GM19467 (cell line): Measurements from ENCODE around the gene ADGRD1.

Experiments
- ATAC-seq: cut with Tn5 transposase; IDR thresholded peaks from one replicate; pipeline ENCODE4 v1.9.1; 2021; ENCODE audit warnings: mild to moderate bottlenecking, moderate library complexity; ENCODE audit not compliant: unreplicated experiment

The ADGRD1 gene

DNA sequence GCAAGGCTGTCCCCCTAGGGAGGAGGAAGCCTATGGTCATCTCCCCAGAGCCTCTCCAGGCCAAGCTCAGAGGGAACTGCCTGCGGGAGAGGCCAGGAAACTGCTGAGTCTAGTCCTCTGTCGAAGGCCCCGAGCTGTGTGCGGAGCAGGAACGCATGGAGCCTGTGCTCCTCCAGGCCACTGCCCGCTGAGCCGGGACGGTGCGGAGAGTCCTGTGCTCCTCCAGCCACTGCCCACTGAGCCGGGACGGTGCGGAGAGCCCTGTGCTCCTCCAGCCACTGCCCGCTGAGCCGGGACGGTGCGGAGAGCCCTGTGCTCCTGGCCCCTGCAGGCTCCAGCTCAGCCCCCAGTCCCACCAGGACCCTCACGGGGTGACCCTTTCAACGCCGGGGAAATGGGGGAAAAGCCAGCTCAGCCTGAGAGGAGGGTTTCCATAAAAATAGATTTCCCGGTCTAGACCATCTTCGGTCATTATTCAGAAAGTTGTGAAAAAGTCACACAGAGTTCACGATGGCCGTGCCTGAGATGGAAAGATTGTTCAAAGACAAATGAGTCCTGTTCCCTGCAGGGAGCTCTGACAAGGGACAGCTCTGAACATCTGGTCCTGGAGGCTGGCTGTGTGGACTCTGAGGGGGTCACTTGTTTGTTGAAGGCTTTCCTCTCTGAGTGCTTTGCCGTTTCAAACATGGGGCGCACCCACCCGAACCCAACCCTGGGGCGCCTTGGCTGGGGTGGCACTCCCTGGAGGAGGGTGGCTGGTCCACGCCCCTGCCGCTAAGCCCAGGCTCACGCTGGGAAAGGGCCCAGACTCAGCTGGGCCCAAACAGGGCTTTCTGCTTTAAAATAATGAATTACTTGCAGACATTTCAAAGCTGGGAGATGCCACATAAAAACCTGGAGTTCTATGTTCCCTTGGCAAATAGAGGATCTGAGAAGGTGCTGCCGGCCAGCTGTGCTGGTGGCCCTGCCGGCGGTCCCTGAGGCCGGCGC is 85.5 kb downstream of the ADGRD1 start:
- ATAC-seq: no peak

DNA sequence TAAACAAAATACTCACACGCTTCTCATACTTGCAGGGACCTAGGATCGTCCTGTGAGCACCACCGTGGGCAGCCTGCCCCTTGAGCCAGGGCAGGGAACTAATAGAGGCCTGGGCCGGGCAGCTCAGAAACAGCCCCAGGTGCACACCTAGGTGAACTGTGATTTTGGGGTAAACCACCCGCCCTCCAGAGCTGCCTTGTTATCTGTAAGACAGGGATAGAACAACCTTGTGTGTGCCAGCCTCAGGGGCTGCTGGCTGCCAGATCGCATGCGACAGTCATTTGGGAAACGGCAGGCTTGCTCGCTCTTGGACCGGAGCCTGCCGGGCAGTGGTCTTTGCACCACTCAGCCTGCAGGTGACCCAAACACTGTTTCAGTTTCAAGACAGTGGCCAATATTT is 86.8 kb downstream of the ADGRD1 start:
- ATAC-seq: no peak

DNA sequence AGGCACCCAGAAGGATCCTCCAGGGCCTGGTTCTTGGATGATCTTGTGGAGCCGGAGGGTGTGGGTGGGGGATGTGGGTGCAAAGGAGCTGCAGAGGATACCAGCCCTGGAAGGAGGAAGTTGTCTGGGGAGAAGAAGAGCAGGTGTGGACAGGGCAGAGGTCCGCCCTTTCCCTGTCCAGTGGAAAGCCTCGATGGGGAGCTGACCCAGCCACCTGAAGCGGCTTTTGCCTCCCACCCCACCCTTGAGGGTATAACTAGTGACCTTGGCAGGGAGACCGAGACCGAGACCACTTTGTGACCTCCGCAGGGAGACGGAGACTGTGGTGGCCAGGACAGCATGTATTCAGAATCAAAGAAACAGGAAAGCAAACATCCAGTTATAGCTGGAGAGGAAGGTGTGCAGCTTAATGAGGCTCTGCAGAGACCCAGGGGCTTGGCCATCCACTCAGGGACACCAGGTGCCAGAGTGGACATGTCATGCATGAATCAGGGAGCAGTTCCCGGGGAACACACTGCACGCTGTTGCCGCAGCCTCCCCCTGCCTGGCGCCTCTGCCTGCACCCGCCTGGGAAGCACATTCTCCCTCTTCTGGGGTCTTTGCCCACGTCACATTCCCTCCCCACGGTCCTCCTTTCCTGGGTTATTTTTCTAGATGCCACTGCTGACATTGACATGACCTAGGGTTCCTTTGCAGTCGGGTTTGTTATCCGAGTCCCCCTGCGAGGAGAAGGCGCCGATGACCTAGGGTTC is 87.7 kb downstream of the ADGRD1 start:
- no peak for ATAC-seq

DNA sequence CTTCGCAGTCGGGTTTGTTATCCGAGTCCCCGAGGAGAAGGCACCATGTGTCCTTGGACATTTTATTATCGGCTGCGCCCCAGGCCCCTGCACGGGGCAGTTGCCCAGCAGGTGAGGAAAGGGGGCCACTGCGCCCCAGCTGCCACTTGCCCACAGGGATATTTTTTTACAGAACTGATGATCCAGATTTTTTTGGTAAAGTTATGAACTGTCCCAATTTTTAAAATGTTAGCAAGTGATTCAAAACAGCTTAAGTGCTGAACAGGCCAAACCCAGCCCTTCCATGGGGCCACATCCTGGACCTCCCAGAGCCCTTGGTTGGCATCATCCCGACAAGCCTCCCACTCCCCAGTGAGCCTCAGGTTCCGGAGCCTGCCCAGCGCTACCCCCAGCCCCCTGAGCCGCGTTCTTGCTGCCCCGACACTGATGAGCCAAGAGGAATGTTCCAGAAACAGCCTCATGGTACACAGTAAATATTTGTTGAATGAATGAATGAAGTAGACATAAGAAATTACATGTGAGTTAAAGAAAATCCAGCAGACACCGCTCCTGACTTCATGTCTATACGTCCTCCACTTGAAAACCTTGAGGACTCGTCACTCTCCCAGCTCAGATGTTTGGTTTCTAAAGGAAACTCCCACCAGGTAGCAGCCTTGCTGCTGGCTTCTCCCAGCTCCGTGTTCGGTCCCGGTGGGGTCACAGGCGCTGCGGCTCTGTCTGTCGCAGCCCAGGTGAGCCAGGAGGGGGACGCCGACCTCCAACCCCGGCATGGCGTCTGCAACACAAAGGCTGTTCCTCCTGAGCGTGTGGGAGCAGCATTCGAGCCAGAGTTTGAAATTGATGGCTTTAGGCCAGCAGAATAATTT is 88.5 kb downstream of the ADGRD1 start:
- no peak for ATAC-seq

DNA sequence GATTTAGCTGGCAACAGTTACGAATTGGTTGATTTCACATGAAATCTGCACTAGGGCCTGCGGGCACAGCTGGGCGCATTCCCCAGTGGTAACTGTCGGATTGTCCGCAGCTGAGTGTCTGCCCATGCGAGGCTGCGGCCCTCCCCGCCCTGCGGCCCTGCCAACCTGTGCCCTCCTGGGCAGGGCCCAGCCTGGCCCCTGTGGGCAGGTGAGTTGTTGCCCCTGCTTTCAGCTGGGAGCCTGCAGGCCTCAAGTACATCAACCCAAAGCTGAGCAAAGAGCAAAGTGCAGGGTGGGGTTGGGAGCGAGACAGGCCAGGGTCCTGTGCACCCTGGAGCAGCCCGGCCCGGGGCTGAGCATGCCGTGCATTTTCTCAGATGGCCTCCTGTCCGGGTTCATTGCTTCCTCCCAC is 89.1 kb downstream of the ADGRD1 start:
- ATAC-seq: no peak

DNA sequence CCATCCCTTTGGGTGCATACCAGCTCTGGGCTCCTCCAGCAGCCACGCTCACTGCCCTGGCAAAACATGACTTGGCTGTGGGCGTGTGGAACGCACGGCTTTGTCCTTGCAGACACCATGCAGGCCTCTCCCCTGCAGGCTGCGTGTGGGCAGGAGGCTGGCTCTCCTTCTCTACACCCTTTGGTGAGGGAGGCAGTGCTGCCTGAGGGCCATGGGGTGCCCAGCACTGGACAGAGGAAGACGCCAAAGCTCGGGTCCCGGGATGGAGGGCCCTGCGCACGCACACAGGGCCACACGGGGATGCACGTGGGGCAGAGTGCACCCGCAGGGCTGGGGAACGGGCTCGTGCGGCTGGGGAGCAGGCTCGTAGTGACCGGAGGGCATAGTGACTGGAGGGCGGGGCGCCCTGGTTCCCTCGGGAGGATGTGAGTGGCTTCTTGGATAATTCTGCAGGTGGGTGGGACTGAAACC is 89.7 kb downstream of the ADGRD1 start:
- ATAC-seq: no peak

DNA sequence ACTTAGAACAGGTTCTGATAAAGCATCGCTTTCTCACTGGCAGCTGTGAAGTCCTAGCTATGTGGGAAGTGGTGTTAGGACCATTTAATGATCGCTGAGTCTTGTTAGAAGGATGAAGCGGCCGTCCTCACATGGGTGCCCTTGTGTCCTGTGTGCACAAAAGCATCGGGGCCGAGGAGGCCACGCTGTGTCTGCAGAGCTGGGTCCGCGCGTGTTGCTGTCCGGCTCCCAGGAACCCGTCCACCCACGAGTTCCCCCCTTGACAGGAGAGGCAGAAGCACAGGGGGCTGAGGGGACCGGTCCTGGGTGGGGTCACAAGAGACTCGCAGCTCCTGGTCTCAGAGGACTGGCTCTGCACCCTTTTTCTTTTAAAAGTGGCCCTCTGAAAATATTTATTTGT is 90.4 kb downstream of the ADGRD1 start:
- no peak for ATAC-seq

DNA sequence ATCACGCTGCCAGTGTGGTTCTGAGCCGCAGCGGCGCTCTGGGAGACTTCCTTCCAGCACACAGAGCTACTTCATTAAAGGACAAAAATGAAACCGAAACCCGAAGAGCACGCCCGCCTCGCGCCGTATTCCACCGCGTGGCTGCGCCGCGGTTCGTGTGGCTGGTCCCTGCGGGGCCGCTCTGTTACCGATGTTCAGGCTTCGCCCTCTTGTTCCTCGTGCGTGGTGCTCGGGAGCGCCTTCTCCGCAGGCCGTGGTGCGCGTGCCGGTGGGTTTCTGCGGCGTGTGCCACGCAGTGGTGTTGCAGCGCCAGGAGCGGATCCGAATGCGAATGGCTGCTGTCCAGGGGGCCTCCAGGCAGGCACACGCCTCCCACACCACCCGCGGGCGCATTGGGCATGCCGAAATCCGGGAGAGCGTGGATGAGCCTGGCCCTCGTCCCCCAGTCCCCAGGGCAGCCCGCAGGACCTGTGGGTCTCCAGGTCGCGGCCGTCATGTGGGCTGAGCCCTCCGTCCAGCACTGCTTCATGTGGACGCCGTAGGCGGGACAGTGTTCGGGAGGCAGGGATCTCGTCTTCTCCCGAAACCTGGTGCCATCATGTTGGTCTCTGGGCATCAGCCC is 91.2 kb downstream of the ADGRD1 start:
- ATAC-seq: no peak

DNA sequence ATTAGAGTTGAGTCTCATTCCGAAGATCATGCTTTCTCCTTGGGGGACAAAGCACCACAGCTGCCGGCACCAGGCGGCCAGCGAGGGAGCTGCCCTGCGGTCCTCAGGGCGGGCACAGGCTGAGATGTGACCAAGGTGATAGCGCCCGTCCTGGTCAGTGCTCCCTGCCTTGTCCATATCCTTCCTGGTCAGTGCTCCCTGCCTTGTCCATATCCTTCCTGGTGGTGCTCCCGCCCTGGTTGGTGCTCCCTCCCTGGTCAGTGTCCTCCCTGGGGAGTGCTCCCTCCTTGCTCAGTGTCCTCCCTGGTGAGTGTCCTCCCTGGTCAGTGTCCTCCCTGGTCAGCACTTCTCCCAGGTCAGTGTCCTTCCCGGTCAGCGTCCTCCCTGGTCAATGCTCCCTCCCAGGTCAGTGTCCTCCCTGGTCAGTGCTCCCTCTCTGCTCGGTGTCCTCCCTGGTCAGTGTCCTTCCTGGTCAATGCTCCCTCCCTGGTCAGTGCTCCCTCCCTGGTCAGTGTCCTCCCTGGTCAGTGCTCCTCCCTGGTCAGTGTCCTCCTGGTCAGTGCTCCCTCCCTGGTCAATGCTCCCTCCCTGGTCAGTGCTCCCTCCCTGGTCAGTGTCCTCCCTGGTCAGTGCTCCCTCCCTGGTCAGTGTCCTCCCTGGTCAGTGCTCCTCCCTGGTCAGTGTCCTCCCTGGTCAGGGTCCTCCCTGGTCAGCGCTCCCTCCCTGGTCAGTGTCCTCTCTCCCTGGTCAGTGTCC is 92.2 kb downstream of the ADGRD1 start:
- no peak for ATAC-seq

DNA sequence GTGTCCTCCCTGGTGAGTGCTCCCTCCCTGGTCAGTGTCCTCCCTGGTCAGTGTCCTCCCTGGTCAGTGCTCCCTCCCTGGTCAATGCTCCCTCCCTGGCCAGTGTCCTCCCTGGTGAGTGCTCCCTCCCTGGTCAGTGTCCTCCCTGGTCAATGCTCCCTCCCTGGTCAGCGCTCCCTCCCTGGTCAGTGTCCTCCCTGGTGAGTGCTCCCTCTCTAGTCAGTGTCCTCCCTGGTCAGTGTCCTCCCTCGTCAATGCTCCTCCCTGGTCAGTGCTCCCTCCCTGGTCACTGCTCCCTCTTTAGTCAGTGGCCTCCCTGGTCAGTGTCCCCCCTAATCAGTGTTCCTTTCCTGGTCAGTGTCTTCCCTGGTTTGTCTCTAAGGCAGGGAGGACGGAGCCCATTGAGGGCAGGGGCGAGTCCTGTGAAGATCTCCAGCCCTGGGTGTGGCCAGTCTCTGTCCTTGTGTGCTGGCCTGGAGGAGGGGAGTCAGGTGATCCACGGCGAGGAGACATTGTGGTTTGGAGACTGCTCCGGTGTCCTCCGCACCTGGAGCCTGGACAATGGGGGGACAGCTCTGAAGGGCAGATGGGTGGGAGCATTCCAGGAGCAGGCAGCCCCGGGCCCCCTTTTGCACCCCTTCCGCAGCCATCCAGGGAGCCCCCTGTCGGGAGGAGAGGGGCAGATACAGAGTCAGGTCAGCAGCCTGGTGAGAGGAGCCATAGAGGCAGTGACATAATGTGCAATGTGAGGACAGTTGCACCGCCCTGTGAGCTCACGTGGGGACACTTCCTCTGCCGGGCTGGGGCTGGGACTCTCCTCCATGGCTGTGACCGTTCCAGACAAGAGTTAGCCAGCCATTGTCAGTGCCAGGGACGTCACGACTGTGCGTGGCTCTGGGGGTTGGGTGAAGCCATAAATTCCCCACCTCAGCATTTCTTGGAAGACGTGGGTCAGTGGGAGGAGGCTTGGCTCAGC is 93.4 kb downstream of the ADGRD1 start:
- ATAC-seq: no peak

DNA sequence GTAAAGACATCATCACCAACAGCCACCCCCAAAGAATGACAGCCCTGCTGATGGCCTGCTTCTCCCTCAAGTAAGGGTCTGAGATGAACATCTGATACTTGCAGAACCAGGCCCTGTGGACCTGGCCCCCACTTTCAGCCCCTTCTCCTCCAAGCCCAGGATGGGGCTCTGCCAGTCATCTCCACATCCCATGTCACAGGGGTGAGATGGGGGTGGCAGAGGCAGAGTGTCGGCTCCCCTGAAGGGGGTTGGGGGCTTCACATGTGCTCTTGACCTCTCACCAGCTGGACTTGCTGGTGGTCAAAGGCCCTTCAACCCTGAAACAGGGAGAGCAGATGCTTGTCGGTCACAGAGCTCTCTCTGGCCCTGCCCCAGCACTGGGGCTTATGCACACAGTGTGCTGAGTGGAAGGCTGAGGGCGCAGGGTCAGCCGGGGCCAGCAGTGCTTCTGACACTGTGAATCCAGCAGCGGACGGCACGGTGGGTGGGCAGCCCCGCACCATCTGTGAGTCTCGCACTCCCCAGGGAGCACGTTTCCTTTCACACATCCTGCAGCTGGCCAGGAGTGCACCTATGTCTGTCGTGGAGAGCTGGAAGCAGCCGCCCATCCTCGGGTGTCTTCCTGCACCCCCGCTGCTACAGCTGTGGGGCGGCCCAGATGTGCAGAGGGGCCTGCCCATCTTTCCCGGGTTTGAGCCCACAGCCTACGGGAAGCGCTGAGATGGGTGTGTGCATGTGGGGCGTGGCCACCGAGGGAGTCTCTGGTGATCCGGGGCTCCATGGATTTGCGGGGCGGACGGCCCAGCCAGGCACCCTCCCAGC is 94.3 kb downstream of the ADGRD1 start:
- ATAC-seq: no peak

DNA sequence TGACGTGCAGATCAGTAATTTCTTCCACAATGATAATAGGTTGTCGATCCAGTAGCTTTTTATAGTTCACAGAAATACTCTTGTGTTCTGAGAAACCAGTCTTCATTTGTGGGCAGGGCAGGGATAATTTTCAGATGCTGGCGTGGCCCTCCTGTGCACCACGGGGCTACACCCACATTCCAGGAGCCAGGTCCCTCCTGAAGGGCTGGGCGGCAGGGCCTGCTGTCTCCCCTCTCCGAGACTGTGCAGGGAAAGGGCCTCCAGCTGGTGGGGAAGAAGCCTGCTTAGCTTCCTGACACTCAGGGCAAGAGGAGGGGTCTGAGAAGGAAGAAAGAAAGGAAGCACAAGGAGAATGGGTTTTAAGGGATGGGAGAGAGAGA is 94.9 kb downstream of the ADGRD1 start:
- ATAC-seq: no peak

DNA sequence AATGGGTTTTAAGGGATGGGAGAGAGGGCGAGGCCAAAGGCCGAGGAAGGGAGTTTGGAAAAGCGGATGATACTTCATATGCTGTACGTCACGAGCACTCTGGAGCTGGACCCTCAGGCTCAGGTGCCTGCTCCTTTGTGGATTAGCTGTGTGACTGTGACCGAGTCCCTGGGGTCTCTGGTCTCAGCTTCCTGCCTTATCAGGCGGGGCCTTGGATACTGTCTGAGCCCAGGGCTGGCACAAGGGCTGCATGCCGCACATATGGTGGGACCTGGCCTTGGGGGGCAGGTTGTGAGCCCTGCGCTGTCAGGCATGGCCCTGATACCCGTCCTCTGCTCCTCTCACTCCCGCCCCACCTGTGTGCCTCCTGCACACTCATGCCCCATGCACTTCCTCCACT is 95.3 kb downstream of the ADGRD1 start:
- no peak for ATAC-seq

DNA sequence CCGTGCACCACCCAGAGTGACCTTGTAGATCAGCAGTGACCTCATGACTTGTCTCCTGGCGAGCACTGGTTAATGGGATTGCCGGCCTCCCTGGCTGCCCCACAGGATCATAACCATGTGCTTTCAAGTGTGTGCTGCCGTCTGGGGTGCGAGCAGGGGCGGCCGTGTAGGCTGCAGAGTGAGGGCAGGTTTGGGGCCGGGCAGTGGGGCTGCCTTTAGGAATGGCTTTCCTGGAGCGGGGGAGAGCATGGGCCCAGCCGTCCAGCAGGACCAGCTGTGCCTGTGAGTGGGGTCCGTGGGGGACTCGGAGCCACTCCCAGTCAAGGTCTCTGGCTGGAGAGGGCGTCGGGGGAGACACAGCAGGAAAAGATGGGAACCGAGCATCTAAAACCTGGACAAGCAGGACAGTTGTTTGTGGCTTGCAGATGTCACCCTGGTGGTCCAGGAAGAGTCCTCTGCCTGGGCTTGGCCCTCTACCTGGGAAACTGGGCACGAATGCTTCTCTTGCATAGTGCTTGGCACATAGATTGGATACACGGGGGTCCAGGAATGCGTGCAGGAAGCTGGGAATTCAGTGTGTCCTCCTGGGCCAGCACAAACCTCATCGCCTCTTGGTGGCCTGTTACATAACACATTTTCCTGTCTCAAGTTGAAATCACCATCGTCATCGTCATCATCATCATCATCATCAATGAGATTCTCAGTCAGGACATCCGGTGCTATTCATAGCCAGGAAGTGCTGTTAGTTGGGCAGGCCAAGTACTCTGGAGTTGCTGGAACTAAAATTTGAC is 96.0 kb downstream of the ADGRD1 start:
- ATAC-seq: no peak

DNA sequence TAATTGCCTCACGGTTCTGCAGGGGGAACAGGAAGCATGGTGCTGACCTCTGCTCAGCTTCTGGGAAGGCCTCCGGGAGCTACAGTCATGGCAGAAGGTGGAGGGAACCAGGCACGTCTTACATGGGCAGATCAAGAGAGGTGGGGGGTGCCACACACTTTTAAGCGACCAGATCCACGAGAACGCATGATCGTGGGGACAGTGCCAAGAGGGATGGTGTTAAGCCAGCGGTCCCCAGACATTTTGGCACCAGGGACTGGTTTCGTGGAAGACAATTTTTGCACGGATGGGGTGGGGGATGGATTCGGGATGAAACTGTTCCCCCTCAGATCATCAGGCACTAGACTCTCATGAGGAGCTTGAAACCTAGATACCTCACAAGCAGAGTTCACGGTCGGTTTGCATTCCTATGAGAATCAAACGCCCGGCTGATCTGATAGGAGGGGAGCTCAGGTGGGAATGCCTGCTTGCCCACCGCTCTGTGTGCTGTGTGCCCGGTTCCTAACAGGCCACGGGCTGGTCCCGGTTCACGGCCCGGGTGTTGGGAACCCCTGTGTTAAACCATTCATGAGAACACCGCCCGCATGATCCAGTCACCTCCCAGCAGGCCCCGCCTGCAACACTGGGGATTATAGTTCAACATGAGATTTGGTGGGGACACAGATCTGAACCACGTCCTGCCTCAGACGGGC is 96.9 kb downstream of the ADGRD1 start:
- no peak for ATAC-seq

DNA sequence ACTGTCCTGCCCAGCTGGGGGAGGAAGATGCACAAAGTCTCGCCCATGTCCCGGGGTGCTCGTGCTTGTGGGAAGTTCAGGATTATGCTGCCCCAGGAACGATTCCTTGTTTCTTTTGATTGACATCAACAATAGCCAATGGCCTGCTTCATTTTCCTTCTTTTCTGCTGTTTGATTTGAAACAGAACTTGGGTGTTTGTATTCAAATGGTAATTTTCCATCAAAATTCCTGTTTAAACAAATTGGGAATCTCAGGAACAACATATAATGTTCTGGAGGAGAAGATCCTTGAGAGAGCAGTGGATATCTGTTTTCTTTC is 97.4 kb downstream of the ADGRD1 start:
- ATAC-seq: no peak
